ENCODE results near the gene ARL6.
"Not testable (repeated sequence)": the region's sequence is repeated elsewhere in the genome, so short reads cannot be mapped to it uniquely, and the experiment has no call there.

The ARL6 gene

DNA sequence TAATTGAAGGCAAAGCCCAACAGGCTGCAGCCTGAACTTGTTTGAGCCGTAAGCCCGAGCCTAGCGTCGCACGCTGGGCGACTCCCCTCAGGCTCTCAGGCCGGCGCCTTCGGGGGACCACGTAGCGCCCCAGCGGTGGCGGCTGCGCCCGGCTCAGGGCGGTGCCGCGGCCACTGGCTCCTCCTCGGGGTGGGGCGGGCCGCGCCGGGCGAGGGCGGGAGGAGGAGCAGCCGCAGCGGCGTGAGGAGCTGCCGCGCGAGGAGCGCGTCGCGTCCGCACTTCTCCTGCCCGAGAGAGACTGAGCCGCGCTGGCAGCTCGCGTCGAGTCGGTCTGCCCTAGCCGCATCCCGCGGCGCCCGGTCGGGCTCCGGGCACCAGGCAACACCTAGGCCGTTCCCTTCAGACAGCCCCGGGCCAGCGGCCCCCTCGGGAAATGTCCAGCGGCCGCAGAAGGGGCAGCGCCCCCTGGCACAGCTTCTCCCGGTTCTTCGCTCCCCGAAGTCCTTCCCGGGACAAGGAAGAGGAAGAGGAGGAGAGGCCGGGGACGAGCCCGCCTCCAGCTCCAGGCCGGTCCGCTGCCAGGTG lies 57.3 kb downstream of the ARL6 start, which contains the start of gene CRYBG3:
Gene CRYBG3 (plus strand): TSS at position 238 of the 585 bp plus-strand sequence. CDS start 196 bp downstream, at position 434.
- DNase-seq: peak; percentile 90

DNA sequence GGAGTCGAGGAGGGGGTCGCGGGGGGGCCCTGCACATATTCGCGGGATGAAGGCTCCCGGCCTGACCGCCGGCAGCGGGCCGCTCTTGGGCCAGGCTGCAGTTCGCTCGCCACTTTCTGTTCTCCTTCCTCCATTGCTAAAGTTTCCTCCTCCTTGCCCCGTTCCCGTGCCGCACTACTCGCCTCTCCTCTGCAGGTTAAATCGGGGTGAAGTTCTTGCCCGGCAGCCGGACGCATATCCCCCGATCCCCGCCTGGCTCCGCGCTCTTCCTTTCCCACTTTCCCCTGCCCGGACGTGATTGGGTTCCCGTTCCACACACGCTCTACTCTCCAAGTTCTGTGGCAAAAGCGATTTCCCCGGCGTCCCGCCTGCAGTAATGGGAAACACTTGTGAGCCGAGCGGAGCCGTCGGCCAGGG lies 57.8 kb downstream of the ARL6 start:
- peak; percentile 64 for DNase-seq

DNA sequence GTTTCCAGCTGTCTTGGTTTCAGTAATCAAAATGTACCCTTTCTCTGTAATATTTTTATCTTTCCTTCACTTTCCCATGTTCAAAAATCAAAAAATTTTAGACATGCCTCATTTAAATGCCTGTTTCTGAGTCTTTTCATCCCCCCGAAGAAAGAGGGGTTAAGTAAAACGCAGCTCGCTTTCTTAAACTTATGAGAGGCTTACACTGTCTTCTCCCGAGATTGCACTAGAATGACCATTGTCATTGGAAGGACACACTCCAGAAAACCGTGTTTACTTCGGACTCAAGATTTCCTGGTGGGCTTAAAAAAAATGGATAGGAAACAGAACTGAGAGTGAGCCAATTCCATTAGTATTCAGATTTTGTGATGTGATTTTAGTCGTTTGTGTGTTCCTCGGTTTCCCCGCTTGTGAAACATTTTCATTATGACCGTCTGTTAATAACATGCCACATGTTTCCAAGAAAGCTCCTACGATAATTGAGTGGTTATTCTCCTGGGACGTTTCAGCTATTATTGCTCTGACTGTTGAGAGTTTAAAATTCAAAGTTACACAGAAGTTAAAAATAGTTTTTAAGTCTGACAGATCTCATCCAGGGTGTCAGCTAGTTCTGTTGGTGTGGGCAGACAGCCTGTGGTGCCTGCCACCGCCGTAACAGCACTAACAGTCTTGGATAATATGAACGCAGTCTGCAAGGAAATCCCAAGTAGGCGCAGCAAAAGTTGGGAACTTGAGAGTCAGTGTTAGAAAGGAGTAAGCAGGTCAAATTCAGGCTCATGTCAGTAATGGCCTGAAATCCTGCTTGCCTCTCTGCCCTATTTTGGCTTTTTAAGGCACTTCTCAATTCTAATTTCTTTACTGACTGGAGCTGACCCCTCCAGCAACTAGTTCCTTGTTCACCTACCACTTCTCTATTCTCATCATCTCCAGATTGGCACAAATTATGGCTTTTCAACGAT lies 58.8 kb downstream of the ARL6 start:
- no peak for DNase-seq

DNA sequence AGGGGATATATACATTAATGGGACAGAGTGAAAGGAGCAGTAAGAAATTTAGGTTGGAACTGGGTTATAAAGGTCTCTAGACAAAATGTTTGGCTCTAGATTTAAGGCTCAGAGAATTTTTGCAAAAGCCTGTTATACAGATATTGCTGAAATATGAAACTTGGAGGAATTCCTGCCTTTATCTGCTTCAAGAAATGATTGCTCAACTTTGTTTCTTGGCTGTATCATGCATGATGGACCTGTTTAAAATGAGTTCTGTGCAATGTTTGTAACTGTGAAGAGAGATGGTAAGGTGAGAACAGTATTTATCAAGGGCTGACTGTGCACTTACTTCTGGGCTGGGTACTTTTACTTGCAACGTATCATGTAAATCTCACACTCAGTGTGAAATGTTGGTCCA lies 60.5 kb downstream of the ARL6 start:
- no peak for DNase-seq

DNA sequence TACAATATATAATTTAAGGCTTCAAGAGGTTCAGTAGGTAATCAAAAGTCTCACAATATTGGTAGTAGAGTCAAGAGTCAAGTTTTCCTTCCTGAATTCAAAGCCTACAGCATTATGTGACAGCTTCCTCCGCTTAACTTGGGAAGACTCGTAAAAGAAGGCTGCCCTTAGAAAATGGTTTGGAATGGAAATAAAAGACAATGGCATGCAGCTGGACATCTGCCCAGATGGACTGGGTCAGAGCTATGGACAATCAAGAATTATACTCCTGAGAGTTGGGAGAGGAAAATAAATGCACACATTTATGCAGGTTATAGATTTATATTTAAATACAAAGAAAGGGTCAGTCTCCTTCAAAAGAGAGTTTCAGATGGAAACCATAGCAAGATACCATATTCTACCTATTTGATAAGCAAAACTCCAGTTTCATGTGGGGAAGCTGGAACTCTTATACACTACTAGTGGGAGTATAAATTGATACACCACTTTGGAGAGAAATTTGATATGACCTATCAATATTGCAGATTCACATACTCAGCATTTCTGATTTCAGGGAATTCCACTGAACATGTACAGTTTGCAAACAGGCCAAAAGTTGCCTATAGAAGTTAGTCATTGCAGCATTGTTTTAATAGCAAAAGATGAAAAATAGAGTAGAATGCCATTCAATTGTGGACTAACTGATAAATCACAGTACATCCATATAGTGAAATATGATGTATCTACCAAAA lies 63.3 kb downstream of the ARL6 start:
- no peak for DNase-seq

DNA sequence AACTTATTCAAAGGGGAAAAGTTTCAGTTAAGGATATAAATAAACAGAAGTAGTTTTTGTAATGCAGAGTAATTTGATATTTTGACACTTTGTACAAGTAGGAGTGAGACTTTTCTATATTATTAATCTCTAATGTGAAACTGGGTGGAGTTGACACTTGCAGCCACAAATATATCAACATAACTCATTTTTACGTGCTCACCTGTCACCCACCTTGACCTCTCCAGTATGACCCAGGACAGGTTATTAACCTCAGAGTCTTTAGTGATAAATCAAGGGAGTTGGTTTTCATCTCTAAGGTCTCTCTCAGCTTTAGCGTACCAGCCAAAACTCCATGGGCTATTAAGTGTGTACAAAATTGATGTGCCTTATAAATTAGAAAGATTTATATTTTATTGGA lies 64.6 kb downstream of the ARL6 start:
- no peak for DNase-seq

DNA sequence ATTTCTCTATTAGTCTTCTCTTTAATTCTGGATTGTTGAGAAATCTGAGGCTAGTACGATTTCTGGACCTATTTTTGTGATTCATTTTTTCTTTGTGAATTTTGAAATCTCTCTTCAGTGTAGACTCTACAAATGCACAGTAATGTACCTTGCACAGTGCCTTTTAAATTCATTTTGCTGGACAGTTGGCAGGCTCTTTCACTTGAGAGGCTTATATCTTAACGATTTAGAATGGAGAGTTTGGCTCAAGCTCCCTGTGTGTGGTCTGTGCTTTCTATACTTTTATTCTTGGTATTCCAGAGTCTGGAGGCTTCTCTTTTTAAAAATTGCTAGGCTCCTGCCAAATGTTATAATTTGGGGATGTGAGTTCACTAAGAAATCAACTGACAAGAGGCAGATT lies 66.1 kb downstream of the ARL6 start:
- DNase-seq: no peak

DNA sequence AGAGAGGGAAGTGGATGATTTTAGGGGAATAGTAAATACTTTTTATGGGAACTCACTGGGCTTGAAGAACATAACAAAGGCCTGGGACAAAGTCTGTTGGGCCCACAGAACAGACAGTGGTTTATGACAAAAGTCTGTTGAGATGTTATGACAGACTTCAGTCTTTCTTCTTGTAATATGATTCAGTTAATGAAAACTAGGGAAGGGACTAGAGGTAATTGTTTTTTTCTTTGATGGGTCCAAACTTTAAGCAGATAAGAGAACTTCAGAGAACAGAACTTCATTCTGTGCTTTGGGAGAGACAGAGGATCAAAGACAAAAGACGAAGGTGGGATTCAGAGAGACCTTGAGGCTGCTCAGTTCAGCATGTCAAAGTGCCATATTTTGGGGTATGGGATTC lies 66.6 kb downstream of the ARL6 start:
- no peak for DNase-seq

DNA sequence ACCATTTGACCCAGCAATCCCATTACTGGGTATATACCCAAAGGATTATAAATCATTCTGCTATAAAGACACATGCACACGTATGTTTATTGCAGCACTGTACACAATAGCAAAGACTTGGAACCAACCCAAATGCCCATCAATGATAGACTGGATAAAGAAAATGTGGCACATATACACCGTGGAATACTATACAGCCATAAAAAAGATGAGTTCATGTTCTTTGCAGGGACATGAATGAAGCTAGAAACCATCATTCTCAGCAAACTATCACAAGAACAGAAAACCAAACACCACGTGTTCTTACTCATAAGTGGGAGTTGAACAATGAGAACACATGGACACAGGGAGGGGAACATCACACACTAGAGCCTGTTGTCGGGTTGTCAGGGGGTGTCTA lies 68.6 kb downstream of the ARL6 start:
- DNase-seq: not testable (repeated sequence)

DNA sequence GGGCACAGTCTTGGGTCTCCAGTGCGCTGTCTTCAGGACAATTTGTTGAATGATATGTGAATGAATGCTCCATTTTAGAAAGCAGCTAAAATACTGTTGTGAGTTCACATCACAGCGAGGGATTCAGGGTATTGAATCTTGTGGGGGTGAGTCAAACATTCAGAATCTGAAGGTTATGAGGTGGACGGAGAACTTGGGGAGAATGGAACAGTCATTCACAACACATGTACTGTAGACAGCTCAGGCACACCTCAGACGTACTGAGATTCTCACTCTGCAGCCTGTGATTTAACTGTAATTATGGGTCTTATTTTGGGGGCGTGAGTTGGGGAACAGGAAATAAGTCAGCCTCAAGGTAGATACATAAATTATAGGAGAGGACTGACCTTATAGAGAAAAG lies 71.2 kb downstream of the ARL6 start:
- no peak for DNase-seq

DNA sequence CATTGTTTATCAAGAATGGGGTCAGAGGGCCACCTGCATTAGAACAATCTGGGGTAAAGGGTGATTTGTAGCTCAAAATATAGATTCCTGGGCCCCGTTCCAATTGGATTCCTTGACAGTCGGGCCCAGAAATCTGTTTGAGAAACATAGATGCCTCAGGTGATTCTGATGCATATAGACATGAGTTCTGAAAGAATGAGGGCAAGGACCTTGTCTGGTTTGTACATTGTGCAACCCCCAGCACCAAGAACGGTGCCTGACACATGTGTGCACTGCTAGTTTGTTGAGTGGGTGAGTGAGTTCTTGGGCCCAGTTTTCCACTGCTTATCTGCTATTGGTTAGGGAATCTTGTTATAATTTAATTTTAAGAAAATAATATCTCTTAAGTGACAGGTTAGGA lies 73.8 kb downstream of the ARL6 start:
- DNase-seq: no peak

DNA sequence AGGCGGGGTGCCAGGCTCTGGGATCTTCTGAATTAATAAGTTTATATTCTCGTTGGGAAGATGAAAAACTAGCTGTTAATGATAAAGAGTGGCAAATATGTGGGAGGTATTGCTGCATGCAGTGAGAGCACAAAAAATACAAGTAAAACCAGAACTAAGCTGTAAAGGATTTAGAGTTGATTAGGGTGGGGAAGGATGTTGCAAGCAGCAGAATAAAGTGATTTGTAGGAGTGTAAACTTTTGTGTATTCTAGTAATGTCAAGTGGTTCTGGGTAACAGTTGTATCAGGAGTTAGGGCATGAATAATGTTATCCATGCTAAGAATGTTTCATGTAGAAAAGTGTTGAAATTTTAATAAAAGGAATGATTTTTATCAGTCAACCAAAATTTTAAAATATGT lies 75.4 kb downstream of the ARL6 start:
- no peak for DNase-seq

DNA sequence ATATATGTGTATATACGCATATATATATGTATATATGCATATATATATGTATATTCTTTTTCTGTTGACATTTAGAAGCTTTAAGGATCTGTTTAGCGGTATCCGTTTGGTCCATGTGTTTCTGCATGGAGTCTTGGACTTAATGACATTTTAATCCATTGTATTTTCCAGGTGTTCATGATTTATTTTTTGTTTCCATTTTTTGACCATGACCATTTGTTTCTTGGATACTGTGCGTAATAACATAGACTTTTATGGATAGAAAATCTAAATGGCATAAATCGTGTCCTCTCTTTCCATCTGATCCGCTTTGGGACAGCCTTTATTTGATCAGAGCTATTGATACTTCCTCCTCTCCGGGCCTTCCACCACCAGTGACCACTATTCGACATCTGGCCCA lies 76.7 kb downstream of the ARL6 start:
- DNase-seq: no peak

DNA sequence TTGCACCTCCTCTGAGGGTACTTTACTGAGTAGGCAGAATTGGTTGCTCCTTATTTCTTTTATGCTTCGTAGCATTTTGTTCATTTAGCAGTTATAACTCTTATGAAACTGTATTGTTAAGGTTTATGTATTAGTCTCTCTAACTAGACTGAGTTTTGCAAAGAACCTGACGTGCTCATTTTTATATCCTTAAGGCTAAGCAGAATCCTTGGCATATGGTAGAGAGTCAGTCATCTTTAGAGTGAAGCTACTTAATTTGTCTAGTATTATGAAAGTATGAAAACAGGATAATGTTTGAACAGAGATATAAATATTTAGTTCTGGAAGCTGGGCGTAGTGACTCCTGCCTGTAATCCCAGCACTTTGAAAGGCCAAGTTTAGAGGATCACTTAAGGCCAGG lies 77.4 kb downstream of the ARL6 start:
- no peak for DNase-seq

DNA sequence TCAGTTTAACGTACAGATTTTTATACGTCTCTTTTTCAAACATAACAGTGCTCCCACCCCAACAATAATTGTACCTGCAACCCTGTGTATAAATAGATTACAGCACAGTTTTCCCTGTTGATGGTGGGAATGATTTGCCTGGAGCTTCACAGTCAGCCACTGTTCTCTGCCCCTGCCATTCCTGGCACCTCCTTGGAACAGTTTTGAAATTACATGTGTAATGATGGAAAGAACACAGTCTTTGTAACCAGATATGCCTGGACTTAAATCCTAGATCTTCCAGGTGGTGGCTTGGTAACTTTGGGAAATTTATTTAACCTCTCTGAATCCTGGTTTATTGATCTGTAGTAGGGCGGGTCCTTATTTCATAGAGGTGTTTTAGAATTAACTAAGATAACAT lies 84.2 kb downstream of the ARL6 start:
- no peak for DNase-seq

Measured in activated CD8-positive, alpha-beta memory T cell treated with anti-CD3 and anti-CD28 coated beads, Interleukin-2, amount 50 U/mL, for 48 hours (primary cell).